Activated T-cell treated with anti-CD3 and anti-CD28 coated beads for 4 hours (primary cell): Measurements from ENCODE around the gene SLC2A10.

Source experiments
- DNase-seq: peaks from one replicate; pipeline ENCODE4 v3.0.0-alpha.2; 2020

The SLC2A10 gene

DNA sequence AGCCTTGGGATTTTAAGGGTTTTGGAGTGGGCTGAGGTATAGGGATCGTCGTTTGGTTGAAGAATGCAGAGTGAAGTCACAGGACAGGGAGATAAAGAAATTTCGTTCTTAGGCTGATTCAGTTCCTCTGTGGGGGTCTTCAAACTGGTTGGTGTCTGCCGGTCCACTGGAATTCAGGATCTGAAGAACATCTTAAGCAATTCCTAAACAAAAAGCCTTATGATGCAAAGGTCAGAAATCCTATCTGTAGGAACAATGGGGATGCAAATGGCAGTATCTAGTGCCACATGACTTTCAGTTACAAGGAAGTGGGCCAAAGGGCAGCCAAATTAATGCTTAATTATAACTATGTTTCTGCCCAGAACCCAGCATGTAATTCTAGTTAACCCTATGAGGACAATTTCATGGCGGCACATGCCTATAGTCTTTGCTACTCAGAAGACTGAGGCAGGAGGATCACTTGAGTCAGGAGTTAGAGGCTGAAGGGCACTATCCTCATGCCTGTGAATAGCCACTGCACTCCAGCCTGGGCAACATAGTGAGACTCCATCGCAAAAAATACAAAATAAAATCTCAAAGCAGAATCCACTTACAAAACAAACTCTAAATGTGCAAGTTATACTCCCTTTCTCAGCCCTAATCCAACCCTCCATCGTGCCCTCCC, 4.6 kb upstream of the SLC2A10 start:
- DNase-seq, result no peak

DNA sequence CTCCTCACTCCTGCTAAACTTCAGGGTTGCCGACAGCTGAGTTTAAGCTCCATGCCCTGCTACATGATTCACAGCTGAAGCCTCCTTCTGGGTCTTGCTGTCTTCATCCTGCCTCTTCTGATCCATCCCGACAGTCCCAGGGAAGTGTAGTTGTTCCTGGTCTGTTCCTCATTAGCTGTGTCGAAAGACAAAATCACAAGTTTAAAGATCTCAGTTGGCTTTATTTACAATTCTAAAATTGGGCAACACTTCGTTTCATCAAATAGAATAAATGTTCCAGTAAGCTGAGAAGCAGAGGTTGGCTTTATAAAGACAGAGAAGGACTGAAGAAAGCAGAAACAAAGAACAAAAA, 4.1 kb upstream of the SLC2A10 start:
- DNase-seq, result no peak

DNA sequence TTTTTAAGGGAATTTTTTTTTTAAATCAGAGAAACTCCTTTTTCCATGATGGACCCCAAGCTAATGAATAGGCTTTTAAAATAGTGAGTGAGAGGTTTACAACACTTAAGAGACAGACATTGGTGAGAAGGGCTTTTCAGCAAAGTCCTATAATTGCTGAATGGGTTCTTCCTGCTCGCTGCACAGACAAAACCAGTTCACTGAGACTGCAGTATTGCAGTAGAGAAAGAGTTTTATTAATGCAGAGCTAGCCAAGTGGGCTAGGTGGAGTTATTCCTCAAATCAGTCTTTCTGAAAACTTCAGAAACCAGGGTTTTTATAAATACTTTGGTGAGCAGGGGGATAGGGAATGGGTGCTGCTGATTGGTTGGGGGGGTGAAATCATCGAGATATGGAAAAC, 3.2 kb upstream of the SLC2A10 start:
- DNase-seq, result no peak

DNA sequence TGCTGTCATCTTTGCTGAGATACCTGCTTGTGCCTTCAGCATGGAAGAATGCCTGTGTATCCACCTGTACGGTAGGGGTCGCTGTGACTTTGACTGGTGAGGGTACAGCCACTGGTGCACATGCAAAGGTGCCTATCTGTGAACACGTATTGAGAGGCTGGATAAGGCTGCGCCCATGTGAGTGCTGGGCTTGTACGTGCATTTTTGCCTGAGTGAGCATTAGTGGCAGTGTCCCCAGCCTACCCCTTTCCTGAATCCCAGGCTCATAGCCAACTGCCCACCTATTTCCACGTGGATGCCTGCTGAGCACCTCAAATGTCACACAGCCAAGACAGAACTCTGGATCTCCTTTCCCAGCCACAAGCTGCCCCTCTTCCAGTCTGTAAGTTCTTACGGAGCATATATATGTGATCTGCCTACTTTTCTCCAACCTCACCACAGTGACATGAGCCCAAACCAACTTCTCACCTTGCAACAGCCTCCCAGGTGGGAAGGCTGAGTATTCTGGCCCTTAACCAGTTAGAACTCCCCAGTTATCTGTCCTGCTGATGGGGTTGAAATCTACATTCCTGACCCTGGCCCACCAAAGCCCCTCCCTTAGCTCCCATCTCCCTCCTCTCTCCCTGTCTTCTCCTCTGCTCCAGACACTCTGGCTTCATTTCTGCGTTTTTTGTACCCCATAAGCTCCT, 1.1 kb upstream of the SLC2A10 start:
- DNase-seq, result no peak

DNA sequence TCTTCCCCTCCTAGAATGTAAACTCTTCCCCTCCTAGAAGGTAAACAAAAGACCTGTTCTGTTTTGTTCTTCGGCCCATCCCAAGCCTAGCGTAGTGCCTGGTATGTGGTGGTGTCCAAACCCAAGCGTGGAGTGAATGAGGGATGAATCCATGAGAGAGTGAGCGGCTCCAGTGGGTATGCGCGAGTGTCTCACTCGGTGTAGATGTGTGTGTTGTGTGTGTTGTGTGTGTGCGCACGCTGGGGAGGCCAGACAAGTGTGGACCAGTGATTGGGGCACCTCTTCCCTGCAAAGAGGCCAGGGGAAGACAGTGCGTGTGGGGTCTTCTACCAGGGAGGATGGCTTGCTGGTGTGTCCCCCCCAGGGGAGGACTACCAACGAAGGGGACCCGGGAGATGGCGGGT, 392 bp upstream of the SLC2A10 start:
- DNase-seq, result no peak

DNA sequence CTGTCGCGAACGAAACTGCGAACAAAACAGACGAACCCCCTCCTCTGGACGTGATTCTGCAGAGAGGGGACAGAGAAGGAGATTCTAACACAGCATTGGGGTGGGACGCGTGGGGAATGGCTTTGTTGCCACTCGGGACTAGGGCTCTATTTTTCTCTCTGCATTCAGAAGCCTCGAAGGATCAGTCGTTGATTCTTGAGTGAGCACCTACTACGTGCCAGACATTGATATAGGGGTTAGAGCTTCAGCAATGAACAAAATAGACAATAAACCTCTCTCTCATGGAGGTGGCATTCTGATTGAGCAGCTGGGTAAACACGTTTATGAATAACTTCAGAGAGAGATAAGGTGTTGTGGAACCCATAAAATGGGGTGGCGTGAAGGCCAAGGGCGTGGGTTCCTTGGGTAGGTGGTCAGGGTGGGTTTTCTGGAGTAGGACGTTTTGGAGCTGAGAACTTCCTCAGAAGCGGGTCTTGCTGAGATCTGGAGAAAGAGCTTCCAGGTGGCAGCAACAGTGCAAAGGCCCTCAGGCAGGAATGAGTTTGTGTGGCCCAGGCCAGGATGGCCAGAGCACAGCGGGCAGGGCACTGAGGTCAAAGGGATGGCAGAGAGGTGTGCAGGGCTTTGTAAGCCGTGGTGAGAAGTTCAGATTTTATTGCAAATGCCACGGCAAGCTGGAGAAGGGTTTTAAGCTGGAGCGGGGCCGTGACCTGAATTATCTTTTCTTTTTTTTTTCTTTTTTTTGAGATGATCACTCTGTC, 884 bp downstream of the SLC2A10 start:
- no peak for DNase-seq

DNA sequence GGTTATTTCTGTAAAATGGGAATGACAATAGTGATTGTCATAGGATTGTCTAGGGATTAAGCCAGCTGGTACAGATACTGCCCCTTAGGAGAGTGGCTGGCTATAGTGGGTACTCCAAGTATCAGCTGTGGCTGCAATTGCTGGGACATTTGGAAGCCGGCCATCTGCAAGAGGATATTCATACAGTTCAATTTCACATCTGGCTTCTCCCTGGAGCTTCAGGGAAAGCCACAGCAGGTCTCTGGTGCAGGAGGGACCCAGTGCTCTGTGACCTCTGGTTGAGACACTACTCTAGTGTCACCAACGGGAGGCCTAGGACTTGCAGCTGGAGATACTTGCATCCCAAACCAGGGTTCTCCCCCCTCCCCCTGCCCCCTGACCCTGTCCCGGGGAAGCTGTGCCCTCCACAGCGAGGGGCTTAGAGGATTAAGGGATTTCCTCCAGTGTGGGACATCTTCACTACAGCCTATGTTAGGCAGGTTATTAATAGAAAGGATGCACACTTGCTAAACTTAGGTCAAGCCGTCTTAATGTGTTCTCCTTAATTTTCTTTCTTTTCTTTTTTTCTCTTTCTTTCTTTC, 2.7 kb downstream of the SLC2A10 start:
- no peak for DNase-seq

DNA sequence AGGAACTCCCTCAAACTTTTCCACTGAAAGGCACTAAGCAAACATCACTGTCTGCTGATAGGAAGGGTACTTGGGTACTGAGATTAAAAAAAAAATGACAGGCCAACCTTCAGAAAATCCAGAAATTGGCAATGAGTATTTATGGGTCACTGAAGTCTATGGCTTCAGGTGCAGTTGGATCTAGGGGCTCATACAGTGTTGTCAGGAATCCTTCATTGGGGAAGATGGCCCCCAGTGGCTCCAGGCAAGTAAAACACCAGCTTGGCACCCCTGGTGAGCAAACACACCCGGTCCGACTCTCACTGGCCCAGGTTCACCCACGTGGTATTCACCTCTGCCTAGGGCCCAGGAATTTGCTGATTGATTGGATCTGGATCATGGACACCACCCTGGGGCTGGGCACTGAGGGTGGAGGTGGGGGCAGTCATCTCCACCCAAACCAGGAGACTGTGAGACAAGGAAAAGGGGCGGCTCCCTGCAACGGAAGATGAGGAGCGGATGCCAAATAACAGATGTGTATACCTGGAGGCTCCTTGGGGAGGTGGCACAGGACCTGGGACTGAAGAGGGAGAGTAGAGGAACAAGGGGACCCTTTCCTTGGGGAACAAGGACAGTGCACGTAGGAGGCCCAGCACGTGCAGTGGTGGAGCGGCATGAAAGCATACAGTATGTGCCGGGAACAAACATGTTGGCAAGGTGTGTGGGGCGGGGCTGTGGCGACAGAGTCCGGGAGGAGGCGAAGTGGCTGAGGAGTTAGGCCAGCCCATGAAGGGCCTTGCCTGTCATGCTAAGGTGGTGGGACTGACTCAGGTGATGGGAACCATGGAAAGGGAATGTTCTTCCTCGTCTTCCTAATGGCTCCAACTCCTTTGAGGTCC, 4.7 kb downstream of the SLC2A10 start:
- DNase-seq, result no peak

DNA sequence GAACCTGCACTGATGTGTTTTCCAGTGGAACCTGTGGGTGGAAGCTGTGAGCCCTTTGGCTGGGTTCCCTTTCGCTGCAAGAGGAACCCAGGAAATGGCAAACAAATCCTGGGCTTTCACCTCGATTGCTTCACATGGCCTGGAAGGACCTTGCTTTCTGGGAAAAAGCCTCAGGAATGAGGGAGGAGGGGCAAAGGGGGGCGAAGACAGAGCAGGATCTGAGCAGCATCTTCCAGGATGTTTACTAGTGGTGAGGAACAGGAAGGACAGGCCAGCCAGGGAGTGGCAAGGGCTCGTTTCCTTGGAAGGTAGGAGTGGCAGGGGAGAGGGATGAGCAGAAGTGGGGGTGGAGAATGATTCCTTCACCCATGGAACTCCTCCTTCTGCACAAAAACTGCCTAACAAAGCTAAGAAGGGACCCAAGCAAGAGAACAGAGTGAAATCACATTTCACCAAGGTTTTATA, 5.9 kb downstream of the SLC2A10 start:
- DNase-seq, result no peak

DNA sequence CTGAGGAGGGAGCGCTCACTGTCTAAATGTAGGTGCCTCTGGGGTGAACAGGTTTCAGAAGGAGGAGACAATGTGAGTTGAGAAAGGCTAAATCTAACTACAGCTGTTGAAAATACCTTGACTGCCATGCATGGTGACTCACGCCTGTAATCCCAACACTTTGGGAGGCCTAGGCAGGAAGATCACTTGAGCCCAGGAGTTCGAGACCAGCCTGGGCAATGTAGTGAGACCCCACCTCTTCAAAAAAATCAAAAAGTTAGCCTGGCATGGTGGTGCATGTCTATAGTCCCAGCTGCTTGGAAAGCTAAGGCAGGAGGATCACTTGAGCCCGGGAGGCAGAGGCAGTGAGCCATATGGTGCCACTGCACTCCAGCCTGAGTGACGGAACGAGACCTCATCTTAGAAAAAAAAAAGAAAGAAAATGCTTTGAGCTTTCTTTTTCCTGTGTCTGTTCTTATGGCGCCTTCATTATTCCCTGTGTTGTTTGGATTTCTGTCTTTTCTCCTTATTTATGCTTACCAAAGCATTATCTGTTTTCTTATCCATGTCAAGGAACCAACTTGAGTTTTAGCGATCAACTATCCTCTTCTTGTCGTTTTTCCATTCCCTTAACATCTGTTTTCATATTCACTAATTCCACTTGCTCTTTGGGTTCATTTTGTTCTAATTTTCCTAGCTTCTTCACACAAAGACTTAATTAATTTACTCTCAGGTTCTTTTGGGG, 8.5 kb downstream of the SLC2A10 start:
- no peak for DNase-seq

DNA sequence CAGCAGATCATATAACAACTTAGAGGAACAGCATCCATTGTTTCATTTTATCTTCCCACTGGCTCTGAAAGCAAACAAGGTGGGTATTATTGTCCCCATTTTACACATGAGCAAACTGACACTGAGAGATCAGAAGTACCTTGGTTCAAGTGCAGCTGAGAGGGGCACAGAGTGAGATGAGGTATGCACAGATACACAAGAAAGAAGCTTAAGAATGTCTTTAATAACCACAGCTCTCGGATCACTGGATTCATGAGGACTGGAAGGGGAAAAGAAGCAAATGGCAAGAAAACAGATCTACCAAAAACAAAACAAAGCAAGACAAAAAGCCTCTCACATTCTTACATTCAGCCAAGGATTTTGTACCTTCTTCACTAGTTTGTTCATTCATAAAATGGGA, 10.6 kb downstream of the SLC2A10 start:
- no peak for DNase-seq

DNA sequence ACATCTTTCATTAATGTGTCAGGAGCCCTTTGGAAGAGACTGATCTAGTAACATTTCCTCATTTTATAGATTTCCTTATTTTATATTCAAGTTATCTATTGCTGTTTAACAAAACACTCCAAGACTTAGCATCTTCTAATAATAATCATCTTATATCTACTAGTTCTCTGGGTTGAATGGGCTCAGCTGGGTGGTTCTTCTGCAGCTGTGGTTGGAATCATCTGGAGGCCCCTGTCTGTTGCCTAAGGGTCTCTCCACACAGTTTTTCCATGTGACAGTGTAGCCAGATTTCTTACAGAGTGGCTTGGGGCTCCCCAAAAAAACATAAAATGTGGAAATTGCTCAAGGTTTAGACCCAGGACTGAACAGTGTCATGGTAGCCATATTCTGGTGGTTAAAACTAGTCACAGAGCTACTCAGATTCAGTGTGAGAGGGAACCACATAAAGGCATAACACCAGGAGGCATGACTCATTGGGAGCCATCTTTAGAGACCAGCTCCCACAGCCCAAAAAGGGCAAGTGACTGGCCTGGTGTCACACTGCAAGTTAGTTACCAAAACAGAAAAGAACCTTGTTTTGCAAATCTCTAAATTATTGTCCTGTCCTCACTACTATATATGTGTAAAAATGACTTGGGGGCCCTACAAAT, 11.5 kb downstream of the SLC2A10 start:
- no peak for DNase-seq

DNA sequence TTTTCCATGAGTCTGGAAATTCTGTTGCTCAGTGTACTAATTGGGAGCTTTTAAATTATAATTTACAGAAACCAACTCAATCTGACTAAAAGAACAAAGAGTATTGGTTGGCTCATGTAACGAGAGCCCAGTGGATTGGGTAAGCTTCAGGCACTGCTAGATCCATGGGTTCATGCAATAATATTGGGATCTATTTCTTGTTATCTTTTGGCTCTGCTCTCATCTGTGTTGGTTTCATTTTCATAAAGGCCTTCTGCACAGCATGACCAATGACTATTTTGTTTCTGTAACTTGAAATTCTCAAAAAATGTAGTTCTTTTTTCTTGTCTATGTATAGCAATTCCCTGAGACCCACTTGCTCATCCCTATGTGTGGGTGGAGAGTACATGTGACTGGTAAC, 12.0 kb downstream of the SLC2A10 start:
- DNase-seq, result no peak

DNA sequence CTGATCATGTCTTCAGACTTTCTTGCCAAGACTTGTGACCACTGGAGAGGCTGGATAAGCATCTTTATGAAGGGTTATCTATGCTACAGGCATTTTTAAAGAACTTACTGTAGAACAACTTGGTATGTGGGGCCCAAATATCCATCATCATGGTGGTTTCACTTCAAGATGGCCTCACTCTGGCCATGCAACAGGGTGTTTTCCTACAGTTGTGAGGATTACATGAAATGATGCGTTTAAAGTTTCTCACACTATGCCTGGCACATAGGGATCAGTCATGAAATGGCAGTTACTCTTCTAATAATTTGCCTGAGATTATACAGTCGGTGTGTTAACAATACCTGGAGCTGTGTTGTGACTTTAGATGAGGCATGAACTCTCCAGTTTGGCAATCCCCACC, 13.0 kb downstream of the SLC2A10 start:
- no peak for DNase-seq

DNA sequence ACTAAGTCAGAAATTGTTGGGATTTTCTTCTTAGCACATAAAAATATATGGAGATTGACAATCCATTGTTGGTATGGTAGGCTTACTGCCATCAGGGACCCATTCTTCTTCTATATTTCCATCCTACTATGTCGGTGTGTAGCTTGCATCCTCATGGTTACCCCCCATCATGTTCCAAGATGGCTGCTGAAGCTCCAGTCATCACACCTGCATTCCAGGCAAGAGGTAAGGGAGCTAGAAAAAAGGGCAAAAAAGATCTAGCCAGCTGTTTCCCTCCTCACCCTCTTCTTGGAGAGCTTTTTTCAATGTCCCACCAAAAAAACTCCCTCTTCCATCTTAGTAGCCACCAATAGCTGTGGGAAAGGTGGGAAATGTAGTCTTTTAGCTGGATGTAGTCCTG, 13.6 kb downstream of the SLC2A10 start:
- DNase-seq, result no peak

DNA sequence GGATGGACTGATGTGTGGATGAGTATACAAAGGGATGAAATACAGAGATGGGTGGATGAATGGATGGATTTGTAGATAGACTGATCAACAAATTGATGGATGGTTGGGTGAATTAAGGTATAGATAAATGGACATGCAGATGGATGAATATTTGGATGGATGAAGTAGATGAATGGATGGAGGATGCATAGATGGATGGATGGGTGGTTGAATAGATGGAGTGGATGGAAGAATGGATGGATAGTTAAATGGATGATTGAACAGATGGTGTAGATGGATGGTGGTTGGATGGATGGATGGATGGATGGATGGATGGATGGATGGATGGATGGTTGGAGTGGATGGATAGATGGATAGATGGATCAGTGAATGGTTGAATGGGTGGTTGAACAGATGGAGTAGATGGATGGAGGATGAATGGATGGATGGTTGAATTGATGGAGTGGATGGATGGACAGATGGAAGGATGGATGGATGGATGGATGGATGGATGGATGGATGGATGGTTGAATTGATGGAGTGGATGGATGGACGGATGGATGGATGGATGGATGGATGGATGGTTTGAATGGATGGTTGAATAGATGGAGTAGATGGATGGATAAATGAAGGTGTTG, 15.0 kb downstream of the SLC2A10 start:
- DNase-seq, result no peak

DNA sequence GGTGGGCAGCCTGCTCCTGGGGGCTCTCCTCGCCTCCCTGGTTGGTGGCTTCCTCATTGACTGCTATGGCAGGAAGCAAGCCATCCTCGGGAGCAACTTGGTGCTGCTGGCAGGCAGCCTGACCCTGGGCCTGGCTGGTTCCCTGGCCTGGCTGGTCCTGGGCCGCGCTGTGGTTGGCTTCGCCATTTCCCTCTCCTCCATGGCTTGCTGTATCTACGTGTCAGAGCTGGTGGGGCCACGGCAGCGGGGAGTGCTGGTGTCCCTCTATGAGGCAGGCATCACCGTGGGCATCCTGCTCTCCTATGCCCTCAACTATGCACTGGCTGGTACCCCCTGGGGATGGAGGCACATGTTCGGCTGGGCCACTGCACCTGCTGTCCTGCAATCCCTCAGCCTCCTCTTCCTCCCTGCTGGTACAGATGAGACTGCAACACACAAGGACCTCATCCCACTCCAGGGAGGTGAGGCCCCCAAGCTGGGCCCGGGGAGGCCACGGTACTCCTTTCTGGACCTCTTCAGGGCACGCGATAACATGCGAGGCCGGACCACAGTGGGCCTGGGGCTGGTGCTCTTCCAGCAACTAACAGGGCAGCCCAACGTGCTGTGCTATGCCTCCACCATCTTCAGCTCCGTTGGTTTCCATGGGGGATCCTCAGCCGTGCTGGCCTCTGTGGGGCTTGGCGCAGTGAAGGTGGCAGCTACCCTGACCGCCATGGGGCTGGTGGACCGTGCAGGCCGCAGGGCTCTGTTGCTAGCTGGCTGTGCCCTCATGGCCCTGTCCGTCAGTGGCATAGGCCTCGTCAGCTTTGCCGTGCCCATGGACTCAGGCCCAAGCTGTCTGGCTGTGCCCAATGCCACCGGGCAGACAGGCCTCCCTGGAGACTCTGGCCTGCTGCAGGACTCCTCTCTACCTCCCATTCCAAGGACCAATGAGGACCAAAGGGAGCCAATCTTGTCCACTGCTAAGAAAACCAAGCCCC, 16.0 kb downstream of the SLC2A10 start:
- no peak for DNase-seq

DNA sequence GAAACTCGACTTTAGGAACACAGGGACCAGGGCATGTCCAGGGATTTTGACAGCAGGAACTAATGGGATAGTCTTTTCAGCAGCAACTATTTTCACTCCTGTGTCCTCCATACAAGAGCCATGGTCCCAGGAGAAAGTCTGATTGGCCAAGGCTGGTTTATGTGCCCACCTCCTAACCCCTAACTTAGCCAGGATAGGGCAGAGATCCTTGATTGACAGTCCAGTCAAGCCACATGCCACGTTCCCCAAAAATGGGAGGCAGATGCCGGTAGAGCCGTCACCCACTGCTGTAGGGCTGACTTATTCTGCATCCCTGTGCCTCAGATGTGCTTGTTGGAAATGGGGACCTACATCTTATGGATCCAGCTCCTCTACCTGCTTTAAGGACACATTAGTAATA, 22.3 kb downstream of the SLC2A10 start:
- no peak for DNase-seq

DNA sequence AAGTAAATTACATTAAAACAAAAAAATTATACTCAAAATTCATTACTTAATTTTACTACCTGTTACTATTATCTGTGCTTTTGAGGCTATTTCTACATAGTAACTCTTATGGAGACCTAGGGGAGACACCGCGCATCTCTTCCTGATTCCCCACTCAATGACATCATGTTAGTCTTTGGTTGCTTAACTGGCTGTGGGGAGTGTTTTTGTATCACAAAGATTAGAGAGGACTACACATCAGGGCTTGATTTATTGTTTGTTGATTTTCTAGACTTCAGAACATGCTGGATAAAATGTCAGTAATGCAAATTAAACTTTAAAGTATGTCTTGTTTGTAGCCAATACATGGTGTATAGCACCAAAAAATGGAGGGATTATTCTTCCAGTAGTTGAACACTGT, 26.0 kb downstream of the SLC2A10 start:
- DNase-seq, result no peak
